T-helper 22 cell (primary cell): ENCODE data around the gene NOL9.
"Not testable (repeated sequence)": the region's sequence is repeated elsewhere in the genome, so short reads cannot be mapped to it uniquely, and the experiment has no call there.

Experiments
- DNase-seq: peaks from one replicate; pipeline ENCODE4 v3.0.0-alpha.2; 2020; ENCODE audit warnings: low read depth

NOL9 gene

DNA sequence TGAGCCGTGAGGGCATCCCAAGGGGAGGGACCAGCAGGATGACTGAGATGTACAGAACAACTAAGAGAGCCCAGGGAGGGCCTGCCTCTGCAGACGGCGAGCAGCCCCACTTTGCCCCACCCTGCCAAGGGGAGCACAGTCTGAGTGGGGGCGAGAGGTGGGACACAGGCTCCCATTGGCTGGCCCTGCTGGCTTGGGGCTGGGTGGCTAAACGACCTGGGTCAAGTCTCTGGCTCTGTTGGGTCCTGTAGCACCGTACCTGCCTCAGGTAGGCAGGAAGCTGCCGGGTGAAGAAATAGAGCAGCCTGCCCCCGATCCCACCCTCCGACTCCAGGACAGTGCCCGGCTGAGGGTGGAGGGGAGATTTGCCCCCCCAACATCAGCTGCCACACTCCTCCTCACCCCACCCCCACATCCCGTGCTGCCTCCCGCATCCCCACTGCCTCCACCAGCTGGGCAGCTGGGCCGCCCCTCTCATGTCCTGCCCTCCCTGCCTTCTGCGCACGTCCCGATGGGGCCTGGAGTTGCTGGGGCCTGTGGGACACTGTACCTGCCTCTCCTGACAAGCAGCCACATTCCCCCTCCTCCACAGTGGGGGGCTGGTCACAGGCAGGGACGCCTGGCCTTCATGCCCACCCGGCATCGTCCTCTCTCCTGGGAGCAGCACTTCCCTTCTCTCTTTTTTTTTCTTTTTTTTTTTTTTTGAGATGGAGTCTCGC, 50.3 kb downstream of the NOL9 start:
- no peak for DNase-seq

GRCh38 chr1:6502000-6502891, 52.1 kb downstream of the NOL9 start:
- no peak for DNase-seq

DNA sequence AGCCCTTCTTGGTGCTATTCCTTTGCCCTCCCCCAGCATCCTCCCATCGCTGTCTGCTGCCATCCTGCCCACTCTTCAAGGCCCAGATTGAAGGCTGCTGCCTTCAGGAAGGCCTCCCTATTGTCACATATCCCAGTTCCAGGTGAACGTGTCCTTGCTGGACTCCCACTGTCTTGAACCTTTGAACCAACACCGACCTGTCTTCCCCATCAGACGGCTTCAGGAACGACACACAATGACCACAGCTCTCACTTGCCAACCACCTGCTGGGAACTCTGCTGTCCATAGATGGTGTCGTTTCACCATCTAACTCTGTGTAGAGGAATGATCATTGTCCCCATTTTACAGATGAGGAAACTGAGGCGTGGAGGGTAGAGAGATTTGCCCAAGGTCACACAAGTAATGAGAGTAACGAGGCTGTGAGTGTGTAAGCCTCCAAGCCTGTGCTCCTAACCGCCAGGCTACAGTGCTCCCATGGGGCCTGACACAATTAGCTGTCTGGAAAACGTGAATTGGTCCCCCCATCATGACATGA, 53.0 kb downstream of the NOL9 start:
- DNase-seq, result no peak

DNA sequence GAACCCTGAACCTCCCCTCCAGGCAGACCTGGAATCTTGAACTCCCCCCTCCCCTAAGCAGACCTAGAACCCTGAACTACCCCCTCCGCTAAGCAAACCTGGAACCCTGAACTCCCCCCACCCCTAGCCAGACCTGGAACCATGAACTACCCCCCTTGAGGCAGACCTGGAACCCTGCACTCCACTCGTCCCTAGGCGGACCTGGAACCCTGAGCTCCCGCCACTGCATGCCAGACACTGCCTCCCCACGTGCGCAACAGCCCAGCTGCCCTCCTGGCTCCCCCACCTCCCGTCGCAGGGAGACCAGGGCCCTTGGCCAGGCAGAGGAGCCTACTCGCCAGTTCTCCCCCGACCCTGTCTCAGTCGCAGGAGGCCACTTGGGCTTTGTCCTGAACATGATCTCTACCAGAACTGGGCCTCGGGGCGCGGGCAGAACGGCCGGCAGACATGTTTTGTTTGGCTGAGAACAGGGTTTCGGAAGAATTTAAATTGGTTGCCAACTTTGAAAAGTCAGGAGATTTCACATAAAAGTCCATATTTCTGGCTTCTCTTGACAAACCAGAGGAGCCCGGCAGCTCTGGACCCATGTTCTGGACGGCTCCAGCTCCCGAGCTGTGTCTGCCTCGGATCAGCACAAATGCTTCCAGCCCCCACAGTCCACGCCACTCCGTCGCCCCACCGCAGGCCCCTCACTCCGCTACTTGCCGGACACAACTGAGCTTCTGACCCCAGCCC, 53.6 kb downstream of the NOL9 start:
- no peak for DNase-seq

- no peak for DNase-seq
Observed at GRCh38 chr1:6499296-6499695, 55.0 kb downstream of the NOL9 start.

GRCh38 chr1:6498576-6499111, 55.7 kb downstream of the NOL9 start:
- no peak for DNase-seq

- no peak for DNase-seq
Observed at GRCh38 chr1:6497867-6498575, 56.3 kb downstream of the NOL9 start.

DNA sequence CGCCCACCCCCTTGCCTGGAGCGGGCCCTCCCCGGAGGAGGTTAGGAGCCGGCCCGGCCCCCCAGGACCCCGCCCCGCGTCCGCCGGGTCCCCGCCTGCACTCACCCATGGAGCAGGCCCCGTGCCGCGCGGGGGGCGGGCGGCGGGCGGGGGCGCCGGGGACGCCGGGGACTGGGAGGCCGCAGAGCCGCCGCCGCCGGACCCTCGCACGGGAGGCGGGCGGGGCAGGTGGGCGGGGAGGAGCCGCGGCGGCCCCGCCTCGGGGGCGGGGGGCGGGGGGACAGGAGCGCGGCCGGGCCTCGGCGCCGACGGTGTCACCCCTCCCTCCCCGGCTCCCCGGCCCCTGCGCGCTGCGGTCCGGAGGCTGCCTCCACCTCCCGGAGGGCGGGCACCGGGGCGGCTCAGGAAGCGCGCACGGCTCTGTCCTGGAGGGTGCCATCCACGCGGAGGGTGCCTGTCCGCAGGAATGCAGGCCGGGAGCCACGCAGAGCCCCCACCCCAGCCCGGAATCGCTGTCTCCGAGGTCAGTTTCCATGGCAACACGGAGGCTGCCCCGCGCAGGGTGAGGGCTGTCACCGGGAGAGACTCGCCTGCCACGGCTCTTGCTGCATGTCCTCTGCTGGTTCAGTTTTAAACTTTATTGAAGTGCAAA, 57.0 kb downstream of the NOL9 start:
- DNase-seq, result peak; percentile 35

DNA sequence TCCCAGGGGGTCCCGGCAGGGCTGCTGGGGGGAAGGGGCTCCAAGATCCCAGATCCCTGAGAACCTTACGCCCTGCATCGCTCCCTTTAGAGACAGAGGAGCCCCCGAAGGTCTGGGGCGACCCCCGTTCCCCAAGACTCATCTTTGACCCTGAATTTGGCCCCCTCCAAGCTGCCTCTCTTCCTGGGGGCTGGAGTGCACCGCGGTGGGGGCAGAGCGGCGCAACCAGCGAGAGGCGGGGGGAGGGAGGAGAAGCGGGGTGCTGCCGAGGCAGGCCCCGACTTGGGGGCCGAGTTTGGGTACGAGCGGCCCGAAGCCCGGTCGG, 57.5 kb downstream of the NOL9 start:
- DNase-seq, result no peak

- no peak for DNase-seq
Observed at GRCh38 chr1:6496365-6496721, 58.0 kb downstream of the NOL9 start.

DNA sequence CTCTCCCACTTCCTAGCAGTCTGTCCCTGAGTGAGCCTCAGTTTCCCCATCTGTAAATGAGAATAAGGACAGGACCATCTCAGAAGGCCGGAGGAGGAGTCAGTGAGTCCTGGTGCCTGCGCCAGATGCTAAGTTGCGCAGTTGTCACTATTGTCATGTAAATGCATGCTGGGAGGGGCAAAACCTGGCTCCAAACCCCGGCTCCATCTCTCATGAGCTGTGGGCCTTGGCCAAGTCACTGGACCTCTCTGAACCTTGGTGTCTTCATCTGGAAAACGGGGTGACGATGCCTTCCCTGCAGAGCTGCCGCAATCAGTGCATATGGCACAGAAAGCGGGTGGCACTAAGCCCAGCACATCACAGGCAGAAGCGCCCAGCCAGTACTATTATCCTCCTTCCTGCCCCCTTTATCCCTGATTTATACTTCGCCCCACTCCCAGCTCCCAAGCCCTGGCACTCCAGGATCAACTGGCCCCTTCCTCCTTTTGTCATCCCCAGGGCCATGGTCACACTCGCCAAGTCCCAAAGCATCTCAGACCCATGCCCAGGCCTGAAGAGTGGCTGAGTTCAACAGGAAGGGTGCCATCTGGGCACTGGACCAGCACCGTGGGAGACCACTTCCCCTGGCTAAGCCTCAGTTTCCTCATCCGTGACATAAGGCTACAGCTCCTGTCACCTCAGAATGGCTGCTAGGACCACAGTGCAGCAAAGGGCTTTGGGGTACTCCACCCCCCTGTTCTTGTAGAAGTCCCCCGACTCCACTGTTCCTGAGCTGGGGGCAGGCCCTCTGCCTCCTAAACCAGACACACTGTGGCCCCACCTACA, 58.6 kb downstream of the NOL9 start:
- DNase-seq, result no peak

DNA sequence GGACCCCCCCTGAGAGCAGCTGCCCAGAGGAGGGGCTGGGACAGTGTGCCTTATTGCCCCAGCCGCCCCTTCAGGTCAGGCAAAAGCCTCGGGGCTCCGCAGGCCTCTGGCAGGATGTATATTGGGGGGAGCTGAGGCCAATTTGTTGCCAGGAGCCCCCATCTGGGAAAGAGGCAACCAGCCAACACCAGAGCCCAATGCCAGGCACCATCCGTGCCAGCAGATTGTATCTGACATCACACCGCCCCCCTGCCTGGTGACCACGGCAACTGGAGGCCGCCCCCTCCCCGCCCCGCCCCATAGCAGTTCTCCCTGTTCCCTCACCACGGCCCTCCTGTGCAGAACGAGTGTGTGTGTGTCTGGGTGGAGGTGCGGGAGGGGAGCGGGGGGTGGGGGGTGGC, 59.3 kb downstream of the NOL9 start:
- no peak for DNase-seq

GRCh38 chr1:6494627-6495026, 59.7 kb downstream of the NOL9 start:
- no peak for DNase-seq

DNA sequence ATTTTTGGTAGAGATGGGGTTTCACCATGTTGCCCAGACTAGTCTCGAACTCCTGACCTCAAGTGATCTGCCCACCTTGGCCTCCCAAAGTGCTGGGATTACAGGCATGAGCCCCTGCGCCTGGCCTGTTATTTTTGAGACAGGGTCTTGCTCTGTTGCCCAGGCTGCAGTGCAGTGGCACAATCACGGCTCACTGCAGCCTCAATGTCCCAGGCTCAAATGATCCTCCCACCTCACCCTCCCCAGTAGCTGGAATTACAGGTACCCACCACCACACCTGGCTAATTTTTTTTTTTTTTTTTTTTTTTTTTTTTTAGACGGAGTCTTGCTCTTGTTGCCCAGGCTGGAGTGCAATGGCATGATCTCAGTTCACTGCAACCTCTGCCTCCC, 60.5 kb downstream of the NOL9 start:
- DNase-seq, result not testable (repeated sequence)

GRCh38 chr1:6491966-6492365, 62.3 kb downstream of the NOL9 start:
- no peak for DNase-seq

DNA sequence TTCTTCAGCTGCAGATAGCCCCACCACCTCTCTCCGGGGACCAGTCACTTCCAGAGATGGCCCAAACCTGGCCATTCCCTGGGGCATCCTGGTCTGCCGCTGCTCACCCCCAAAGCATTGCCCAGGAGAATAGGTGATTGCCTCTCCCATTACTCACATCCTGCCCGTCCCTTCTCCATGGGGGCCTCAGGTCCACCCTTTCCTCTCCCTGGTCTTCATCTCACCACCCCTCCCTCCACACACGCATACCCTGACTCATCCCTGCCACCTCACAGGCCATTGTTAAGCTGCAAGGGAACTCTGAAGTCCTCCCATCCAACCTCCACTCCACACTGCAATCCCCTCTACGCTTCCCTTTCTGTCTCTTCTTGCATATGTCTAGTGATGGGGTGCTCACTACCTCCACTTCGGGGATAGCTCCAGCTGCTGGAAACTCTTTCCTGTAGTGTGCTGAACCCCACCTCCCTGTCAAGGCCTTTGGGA, 62.8 kb downstream of the NOL9 start, which contains the start of gene PLEKHG5:
Gene PLEKHG5 (minus strand): TSS at position 188 of the 483 bp plus-strand sequence. CDS start 14,096 bp downstream, outside the sequence.
- no peak for DNase-seq

DNA sequence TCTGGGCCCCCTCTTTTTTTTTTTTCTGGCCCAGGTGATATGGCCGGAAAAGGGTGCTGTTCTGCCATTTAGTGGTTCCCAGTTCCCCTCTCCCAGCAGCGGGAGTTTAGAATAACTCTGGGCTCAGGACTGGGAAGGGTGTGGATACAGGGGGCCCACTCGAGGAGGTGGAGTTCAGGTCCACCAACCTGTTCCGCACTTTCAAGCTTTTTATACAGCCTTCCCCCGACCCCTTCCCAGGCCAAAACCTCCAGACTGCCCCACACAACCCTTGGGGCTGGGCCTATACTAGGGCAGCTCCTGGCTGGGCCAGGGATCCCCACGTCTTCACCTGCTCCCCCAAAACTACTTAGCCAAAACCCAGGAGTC, 63.2 kb downstream of the NOL9 start:
- DNase-seq, result no peak

DNA sequence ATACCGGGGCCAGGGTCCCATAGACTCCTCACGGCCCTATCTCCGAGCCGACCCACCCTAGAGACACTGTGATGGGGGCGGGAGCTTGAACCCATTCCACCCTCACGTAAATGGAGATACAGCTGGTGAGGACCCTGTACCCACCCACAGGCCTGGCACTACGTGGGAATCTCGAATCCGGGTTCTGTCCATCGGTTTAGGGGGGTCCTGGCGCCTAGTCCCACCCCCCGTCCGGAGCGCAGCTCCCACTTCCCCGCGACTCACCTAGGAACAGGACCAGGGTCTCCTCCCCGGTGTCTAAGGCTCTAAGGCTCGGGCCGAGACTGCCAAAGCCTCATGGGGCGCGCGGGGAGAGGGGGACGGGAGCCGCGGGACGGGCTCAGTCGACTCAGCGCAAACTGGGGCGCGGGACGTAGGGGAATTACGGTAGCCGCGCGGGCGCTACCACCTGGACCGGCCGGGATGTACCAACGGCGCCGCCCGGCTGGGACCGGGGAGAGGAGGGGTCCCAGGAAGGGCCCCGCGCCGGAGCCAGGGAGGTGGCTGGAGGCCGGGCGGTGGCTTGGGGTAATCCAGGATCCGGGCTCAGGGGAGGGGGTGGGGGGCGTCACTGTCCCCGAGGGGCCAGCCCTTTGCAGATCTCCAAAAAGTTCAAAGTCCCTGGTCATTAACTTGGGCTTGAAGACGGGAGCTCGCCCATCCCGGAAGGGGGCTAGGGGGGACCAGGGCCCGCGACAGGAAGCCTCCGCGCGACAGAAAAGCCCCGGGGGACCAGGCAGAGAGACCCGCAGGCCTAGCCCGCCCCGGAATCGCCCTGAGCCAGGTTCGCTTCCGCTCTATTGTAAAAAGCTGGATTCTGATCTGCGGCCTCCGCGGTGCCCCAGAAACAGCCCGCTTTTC, 63.9 kb downstream of the NOL9 start:
- DNase-seq, result no peak

DNA sequence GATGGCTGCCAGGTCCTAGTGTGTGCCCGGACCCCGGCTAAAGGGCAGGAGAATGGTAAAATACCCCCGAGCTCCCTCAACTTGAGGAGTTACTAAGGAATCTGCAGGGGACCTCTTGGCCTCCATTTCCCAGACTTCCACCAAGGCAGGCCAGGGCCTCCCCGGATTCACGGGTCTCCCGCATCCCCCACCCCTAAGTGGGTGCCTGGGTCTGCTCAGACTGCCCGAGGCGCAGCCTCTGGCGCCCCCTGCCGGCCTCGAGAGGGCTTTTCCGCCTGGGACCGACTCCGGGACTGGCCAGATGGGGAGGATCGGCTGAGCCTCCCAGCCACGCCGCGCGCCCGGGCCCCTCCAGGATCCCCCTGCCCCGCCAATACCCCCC, 64.5 kb downstream of the NOL9 start:
- peak; percentile 54 for DNase-seq
